Left renal cortex interstitium (tissue), 4 donors: Measurements from ENCODE around the gene HOXD1. TPM values are rescaled to one million over a fixed set of nuclear protein-coding genes. Genes with fewer than 3 reads are reported as not detected.
A peak's percentile ranks its signal among the peaks of the same experiment; 100 is the strongest.

Experiments used
- DNase-seq, 4 donors: peaks; one replicate each; pipeline ENCODE4 v3.0.0-alpha.2; 2013; ENCODE audit warnings: low read depth in 4 of 4, low spot score in 2 of 4, missing footprints in 1 of 4
- polyA plus RNA-seq, 4 donors: library from polyadenylated mRNA; unstranded; fragments of 120-200 nt; gene quantifications; one replicate each; pipeline ENCODE4 v1.2.1, GENCODE V29; 2013; ENCODE audit not compliant: insufficient read length in 4 of 4

HOXD1 gene
- polyA plus RNA-seq, 4 donors: 9.2 to 14.6 (median 9.6) TPM

DNA sequence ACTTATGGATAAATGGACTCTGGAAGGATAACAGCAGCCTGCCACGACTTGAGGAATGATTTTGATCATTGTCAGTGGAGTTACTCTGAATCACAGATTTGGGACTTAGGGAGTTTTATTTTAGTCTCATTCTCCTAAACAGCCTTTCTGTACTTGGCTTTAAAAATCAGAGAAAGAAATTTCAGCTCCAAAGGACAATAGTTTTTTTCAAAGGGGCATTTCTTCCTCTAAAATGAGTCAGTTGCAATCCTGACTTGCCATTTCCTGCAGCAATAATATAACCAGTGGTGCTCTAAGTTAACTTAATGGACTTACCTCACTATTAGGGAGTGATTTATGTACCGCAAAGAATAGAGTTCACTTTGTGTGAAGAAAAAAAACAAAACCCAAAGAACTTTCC lies 45.7 kb downstream of the HOXD1 start:
- DNase-seq: peak in 2 of 4 donors; percentile 13 to 25

DNA sequence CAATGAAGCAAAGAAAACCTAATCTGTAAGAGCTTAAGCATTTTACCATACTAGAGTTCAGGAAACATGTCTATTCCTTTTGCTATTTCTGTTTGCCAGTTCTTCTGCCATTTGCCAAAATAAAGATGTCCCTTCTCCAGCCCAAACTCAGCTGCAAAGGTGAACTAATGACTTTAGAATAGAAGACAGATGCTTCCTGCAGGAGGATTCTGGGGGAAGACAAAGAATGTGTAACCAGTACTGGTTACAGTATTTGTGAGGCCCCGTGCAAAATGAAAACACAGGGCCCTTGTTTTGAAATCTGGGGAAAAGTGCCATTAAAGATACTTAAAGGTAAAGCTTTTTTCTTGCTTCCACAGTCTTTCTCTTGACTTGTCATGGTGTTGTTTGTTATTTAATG lies 46.5 kb downstream of the HOXD1 start:
- no peak for DNase-seq

DNA sequence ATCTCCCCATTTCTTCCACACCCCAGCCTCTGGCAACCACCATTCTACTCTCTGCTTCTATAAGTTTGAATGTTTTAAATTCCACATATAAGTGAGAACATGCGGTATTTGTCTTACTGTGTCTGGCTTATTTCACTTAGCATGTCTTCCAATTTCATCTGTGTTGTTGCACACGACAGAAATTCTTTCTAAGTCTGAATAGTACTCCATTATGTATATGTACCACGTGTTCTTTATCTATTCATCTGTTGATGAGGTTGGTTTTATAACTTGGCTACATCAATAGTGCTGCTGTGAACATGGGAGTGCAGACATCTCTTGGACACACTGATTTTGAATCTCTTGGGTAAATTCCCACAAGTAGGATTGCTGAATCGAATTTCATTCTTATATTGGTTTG lies 49.0 kb downstream of the HOXD1 start:
- DNase-seq: no peak

DNA sequence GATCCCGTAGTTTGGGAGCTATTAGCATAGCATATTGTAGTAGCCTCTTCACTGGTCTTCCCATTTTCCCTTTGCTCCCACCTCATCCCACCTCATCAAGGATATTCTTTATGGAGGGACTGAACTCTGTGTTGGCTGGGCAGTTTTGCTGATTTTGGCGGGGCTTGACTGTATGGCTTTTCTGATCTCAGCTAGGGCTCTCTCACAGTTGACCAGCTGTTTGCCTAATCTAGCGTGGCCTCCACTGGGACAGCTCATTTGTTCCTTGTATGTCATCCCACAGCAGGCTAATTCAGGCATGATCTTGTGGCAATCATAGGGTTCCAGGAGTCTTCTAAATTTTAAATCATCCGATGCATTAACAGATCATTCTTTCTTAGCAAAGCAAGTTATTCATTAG lies 50.6 kb downstream of the HOXD1 start:
- DNase-seq: no peak

DNA sequence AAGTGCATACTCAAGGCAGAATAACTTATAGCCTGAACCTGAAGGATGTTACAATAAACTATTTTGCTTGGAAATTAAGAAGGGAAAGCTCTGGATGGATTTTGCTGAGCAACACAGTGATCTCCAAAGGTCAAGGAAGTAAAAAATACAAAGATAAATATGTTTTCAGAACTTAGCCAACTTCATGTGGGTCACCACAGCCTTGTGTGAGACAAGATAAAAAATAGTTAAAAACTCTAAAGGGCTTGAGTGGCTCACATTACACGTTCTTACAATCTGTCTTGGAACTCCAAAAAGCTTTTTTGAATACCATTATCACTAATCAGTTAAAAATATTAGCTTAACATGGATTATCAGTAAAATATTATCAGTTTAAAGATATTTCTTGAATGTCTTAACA lies 51.8 kb downstream of the HOXD1 start:
- no peak for DNase-seq

Other genes with a start within 250 kb of the HOXD1 start
- gene LNPK, start 186.4 kb upstream of the HOXD1 start, polyA plus RNA-seq: 10 to 100 TPM; 22.4 to 28.4 (median 25.9) TPM
- gene EVX2, start 104.7 kb upstream of the HOXD1 start, polyA plus RNA-seq: under 1 TPM in 1 of 4 donors, not detected in 3; 0.05 TPM
- gene HOXD13, start 95.9 kb upstream of the HOXD1 start, polyA plus RNA-seq: under 1 TPM in 3 of 4 donors, not detected in 1; 0.09 to 0.65 (median 0.24) TPM
- under 1 TPM; 0.27 to 0.79 (median 0.35) TPM for gene HOXD12, start 88.9 kb upstream of the HOXD1 start, polyA plus RNA-seq
- gene HOXD11, start 81.4 kb upstream of the HOXD1 start, polyA plus RNA-seq: 10 to 100 TPM; 46.0 to 89.2 (median 64.9) TPM
- gene HOXD10, start 71.9 kb upstream of the HOXD1 start, polyA plus RNA-seq: 100 to 1,000 TPM; 132 to 203 (median 164) TPM
- 100 to 1,000 TPM in 1 of 4 donors, 10 to 100 TPM in 3; 58.5 to 104 (median 89.0) TPM for gene HOXD9, start 65.9 kb upstream of the HOXD1 start, polyA plus RNA-seq
- gene HOXD8, start 59.0 kb upstream of the HOXD1 start, polyA plus RNA-seq: 100 to 1,000 TPM; 169 to 217 (median 195) TPM
- 10 to 100 TPM; 31.2 to 73.9 (median 56.7) TPM for gene HOXD4, start 37.1 kb upstream of the HOXD1 start, polyA plus RNA-seq
- 10 to 100 TPM; 21.7 to 30.9 (median 30.3) TPM for gene HOXD3, start 31.4 kb upstream of the HOXD1 start, polyA plus RNA-seq
- 100 to 1,000 TPM in 1 of 4 donors, 10 to 100 TPM in 3; 81.0 to 109 (median 90.4) TPM for gene MTX2, start 80.8 kb downstream of the HOXD1 start, polyA plus RNA-seq